HG03571 (cell line): Measurements from ENCODE around the gene ERICH3.
"Not testable (repeated sequence)": the region's sequence is repeated elsewhere in the genome, so short reads cannot be mapped to it uniquely, and the experiment has no call there.

Experiments
- ATAC-seq: cut with Tn5 transposase; IDR thresholded peaks from one replicate; pipeline ENCODE4 v1.9.1; 2021; ENCODE audit not compliant: unreplicated experiment

ERICH3 gene

GRCh38 chr1:74681449-74681848 is 7.9 kb upstream of the ERICH3 start:
- peak; percentile 92 for ATAC-seq

DNA sequence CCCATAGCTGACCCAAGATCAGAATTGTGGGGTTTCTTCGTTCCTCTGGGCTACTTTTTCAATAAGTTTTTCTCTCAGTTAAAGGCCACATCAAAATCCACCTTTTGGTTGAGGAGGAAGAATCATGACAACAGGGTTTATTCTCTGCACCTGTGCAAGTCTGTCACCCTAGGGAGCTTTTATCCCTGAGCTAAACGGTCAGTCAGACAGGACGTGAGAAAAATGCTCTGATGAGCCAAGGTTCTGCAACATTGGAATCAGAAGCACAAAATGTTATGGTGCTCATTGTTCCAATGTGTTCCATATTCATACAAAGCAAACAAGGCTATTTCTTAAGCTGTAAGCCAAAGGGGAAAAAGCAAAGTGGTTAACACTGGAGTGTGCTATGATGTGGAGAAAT is 7.4 kb upstream of the ERICH3 start:
- peak; percentile 37 for ATAC-seq

DNA sequence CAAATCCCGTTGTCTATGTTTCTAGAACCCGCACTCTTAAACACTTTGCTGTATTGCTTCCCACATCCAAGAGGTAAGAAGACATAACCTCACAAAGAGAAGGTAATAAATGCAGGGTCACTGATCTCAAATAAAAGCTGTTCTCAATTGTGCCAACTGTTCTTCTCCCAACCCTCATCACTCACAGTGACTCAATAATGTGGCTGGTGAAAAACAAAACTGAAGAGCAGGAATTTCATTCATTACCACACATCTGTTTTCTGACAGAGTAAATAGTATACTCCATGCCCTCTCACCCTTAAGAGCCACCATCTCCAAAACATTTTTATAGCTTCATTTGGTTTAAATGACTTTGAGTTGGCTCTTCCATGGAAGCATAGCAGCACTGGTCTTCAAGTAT is 6.2 kb upstream of the ERICH3 start:
- no peak for ATAC-seq

GRCh38 chr1:74677926-74678325 is 4.3 kb upstream of the ERICH3 start:
- no peak for ATAC-seq

- no peak for ATAC-seq
Observed at GRCh38 chr1:74674278-74675048, 871 bp upstream of the ERICH3 start.

GRCh38 chr1:74670866-74671265 is 2.7 kb downstream of the ERICH3 start:
- not testable (repeated sequence) for ATAC-seq

DNA sequence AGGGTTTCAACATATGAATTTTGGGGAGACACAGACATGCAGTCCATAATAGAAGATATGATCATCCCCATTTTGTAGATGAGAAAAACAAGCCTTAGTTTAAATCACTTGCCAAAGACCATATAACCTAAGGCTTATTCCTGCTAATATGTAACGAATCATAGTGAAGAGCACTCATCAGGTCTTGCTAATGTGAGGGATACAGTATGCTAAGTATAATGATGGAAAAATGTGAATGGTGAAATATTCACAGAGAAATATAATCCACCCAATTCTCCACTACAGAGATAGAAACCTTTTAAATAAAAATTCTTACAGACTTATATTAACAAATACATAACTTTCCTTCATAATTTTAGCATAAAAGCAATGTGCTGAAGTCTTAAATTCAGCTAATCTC is 18.9 kb downstream of the ERICH3 start:
- ATAC-seq, result no peak

DNA sequence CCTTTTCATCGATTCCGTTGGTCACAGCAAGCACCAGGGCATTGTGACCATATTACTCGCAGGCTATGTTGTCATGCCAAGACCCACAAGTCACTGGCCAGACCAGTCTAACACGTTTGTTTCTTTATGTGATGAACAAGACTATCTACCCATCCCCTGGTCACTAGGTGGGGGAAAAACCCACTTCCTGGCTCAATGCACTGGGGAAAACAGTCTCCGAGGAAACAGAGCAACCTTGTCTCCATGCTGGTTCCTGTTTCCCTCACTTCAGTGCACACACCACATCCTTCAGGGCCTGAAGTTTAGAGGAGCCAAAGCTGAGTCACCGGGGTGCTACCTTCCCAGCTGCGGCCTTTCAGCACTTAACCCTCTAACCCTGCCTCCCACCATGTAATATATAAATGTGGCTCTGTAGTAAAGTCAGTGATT is 20.9 kb downstream of the ERICH3 start:
- ATAC-seq, result peak; percentile 99

- no peak for ATAC-seq
Observed at GRCh38 chr1:74650561-74650960, 23.0 kb downstream of the ERICH3 start.

DNA sequence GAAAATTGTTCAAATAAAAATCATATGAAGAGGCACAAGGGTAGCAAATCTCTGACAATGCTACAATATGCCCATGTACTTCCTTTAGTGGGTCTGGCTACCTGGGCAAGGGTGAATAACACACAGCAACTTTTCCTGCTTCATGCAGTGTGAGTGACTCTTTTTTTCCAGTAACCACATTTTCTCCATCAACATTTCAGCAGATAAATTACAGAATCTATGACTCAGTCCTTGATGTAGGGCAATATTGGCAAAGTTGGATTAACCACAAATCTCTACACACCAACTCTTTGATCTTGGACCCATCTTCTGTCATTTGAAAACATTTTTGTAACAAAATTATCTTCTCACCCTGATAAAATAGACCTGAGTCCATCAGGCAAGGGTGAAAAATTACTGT is 31.7 kb downstream of the ERICH3 start:
- ATAC-seq, result no peak

GRCh38 chr1:74641161-74641560 is 32.4 kb downstream of the ERICH3 start:
- ATAC-seq, result no peak

- ATAC-seq, result no peak
Observed at GRCh38 chr1:74637296-74637695, 36.3 kb downstream of the ERICH3 start.

GRCh38 chr1:74629283-74629682 is 44.3 kb downstream of the ERICH3 start:
- no peak for ATAC-seq

- ATAC-seq, result no peak
Observed at GRCh38 chr1:74623716-74624115, 49.9 kb downstream of the ERICH3 start.

DNA sequence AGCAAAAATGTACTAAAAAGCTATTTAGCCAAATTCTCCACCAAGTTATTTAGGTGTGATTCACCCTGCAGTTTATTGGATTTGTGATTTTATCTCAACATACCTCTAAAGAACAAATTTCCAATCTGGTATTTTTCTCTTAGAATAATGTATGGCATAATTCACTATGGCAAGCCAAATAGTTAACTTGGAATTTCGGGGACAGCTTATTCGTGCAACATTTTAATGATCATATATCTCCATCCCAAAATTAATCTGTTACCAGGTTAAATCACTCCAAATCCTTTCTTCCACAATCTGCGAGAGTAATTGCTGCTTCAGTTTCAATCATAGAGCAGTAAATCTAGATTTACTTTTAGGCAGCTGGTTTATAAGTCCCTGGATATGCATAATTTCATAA is 53.4 kb downstream of the ERICH3 start:
- ATAC-seq, result no peak

DNA sequence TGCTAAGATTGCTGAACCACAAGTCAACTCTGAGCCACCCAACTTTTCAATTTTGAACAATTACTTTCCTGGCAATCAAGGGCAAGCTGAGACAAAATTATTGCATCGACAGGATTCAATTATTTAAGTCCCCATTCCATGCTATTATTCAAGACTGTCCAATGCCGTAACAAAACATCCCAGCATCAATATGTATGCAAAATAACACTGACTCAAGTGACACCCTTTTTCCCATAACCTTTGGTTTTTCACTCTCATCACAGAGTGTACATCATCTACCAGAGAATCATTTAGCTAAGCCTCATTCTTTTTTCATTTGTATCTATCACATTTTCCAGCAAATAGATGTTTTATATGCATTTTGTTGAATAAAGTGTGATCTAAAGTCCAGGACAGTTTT is 54.6 kb downstream of the ERICH3 start:
- no peak for ATAC-seq

GRCh38 chr1:74613894-74614293 is 59.7 kb downstream of the ERICH3 start:
- no peak for ATAC-seq

DNA sequence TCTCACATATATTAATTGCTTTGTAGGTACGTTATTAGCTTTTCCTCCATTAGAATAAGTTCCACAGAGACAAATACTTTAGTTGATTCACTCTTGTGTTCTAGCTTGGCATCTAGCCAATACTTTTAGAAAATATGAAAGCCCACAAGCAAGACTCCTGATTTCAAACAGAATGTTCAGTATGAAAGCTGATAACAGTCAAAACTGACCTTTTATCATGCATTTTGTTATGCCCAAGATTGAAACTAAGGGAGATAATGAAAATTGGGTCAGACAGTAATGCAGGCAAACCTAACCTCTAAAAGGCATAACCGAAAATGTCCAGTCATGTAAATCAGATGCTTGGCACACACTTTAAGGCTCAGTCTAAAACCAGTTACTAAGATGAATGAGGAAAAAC is 61.7 kb downstream of the ERICH3 start:
- no peak for ATAC-seq

DNA sequence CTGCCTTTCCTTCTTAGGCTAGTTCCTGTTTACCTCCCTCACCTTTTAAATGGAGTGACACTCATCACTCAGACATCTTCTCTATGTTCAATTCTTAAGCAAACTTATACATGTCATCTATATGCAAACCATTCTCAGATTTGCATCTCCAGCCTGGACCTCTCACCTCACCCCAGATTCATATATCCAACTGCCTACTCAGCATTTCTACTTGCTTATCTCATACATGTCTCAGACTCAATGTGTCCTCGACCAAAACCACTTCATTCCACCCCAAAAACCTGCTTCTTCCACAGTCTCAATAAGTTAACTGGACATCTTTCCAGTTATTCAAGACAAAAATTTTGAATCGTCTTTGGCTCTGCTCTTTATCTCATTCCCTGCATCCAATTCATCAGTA is 62.6 kb downstream of the ERICH3 start:
- no peak for ATAC-seq

DNA sequence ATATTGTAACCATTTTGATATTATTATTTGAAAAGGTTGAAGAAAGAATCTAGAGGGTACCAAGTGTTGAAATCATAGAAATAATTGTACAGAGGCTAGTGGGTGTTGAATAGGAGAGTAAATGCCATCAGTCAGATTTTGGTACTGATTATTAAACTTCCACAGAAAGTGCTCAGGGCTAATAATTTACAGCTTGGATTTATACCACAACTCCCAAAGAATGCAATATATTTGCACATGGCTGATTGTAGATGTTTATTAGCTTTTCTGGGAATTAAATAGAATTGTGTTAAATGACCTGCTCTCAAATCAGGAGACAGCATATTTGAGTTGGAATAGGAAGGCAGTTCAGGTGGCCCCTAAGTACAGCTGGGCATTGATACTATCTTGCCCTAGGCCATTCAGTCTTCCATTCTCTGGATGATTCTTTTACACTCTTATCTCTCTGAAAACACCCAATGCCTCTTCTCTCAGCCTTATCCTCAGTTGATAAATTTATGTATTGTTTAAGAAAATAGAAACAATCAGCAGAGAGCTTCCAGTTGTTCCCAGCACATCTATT is 63.7 kb downstream of the ERICH3 start:
- ATAC-seq, result no peak

- no peak for ATAC-seq
Observed at GRCh38 chr1:74596717-74597116, 76.9 kb downstream of the ERICH3 start.

DNA sequence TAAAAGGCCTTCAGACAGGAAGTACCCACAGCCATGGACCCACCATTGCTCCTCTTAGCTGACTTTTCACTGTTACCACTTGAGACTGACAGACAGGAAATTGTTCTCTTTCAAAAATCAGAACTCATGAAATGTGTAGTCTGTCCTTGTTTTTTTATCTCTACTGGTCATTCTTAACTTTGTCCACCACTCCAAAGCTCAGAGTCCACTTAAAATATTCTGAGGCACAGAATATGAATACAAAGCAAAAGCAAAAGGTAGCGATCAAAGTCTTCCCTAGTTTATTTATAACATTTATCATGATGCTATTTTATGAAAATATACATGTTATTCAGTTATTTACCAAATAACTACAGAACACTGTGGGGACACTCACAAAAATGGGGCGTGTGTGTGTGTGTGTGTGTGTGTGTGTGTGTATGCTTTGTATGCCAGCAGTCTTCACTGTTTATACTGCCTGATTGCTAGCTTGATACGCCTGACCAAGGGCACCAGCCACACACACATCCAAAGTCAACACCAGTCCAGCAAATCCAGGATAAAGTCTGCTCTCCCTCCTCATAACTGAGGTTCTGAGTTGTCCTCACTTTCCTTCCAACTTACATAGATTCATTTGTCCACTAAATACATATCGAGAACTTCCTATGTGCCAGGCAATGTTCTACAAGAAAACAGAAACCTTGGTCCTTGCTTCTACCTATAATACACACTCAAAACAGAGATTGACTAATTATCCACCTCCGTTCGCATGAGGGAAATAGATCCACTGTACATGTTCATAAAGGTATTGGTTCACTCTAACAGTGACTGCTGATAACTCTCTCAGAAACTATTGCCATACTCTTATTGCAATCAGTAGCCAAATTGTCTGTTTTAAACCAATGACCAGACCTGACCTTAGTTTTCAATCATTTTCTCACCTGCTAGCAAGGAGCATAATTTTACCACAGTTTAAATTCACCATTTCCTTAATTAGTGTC is 79.4 kb downstream of the ERICH3 start:
- ATAC-seq, result no peak
